ENCODE data around the gene CACNA2D3. TPM values are rescaled to one million over a fixed set of nuclear protein-coding genes. Genes with fewer than 3 reads are reported as not detected.

Gene CACNA2D3
- total and polyA plus RNA-seq, 2 experiments from 2014 or later: 0.30 to 0.43 TPM

GRCh38 chr3:54985856-54986255, 863.5 kb downstream of the CACNA2D3 start:
- WGBS, 2 experiments (ENCODE audit: low coverage in 1 of 2, low lambda C conversion rate in 2 of 2, missing lambda C conversion rate in 2 of 2): 90 to 99% methylated on average over 4 of the region's 4 CpGs
- no peak overlapping the region for H3K9ac ChIP-seq
- no peak overlapping the region for H2AFZ ChIP-seq
- H3K9me2 ChIP-seq (ENCODE audit: insufficient read depth): no peaks in the 10 kb centered on the region
- no peaks in the 10 kb centered on the region for H3K27me3 ChIP-seq (replicated peaks; ENCODE audit: insufficient read depth)
- peaks cover 17% of the 10 kb centered on the region for H3K4me1 ChIP-seq (ENCODE audit: insufficient read depth)
- no peak overlapping the region for H3K4me2 ChIP-seq (ENCODE audit: unreplicated experiment)
- H3K79me2 ChIP-seq (ENCODE audit: insufficient read depth): no peaks in the 10 kb centered on the region
- H3K27ac ChIP-seq: no peak overlapping the region
- in situ Hi-C loops (cut with MboI): no loop called here
- H4K20me1 ChIP-seq (ENCODE audit: insufficient read depth): no peaks in the 10 kb centered on the region
- no peaks in the 10 kb centered on the region for H3K9me3 ChIP-seq (ENCODE audit: low read depth)
- no peaks in the 10 kb centered on the region for H3K36me3 ChIP-seq (ENCODE audit: low read depth)
- H3F3A ChIP-seq (ENCODE audit: insufficient read depth): peaks cover 24% of the 10 kb centered on the region
- TF ChIP-seq EZH2phosphoT487 (IDR thresholded peaks at IDR 0.05; ENCODE audit: insufficient read depth, low read depth) (no peak), EZH2 (IDR thresholded peaks at IDR 0.05; ENCODE audit: insufficient read depth, poor library complexity, severe bottlenecking) (no peak)
- no peak for DNase-seq
- no peak overlapping the region for H3K4me3 ChIP-seq

- Histone ChIP-seq H2AFZ (no peak overlapping the region), H3K4me1 (ENCODE audit: insufficient read depth) (peaks cover 17% of the 10 kb centered on the region), H3K27me3 (replicated peaks; ENCODE audit: insufficient read depth) (no peaks in the 10 kb centered on the region), H3K27ac (no peak overlapping the region), H3K4me2 (ENCODE audit: unreplicated experiment) (no peak overlapping the region), H3K9me2 (ENCODE audit: insufficient read depth) (no peaks in the 10 kb centered on the region), H3K9ac (no peak overlapping the region), H3K4me3 (no peak overlapping the region), H3F3A (ENCODE audit: insufficient read depth) (peaks cover 24% of the 10 kb centered on the region), H4K20me1 (ENCODE audit: insufficient read depth) (no peaks in the 10 kb centered on the region), H3K79me2 (ENCODE audit: insufficient read depth) (no peaks in the 10 kb centered on the region), H3K9me3 (ENCODE audit: low read depth) (no peaks in the 10 kb centered on the region), H3K36me3 (ENCODE audit: low read depth) (no peaks in the 10 kb centered on the region)
- 81 to 93% methylated on average over 4 of the region's 4 CpGs for WGBS, 2 experiments (ENCODE audit: low coverage in 1 of 2, low lambda C conversion rate in 2 of 2, missing lambda C conversion rate in 2 of 2)
- no peak for DNase-seq
- TF ChIP-seq EZH2phosphoT487 (IDR thresholded peaks at IDR 0.05; ENCODE audit: insufficient read depth, low read depth): no peak
- no peak for TF ChIP-seq EZH2 (IDR thresholded peaks at IDR 0.05; ENCODE audit: insufficient read depth, poor library complexity, severe bottlenecking)
- in situ Hi-C loops (cut with MboI): no loop called here
Measured at GRCh38 chr3:54986294-54986693, 863.9 kb downstream of the CACNA2D3 start.

GRCh38 chr3:54987719-54988118, 865.4 kb downstream of the CACNA2D3 start:
- Histone ChIP-seq H3K27me3 (replicated peaks; ENCODE audit: insufficient read depth) (no peaks in the 10 kb centered on the region), H2AFZ (no peak overlapping the region), H3K9ac (no peak overlapping the region), H3K36me3 (ENCODE audit: low read depth) (no peaks in the 10 kb centered on the region), H3K4me2 (ENCODE audit: unreplicated experiment) (no peak overlapping the region), H4K20me1 (ENCODE audit: insufficient read depth) (no peaks in the 10 kb centered on the region), H3K9me3 (ENCODE audit: low read depth) (no peaks in the 10 kb centered on the region), H3K4me3 (no peak overlapping the region), H3K4me1 (ENCODE audit: insufficient read depth) (peaks cover 17% of the 10 kb centered on the region), H3K27ac (no peak overlapping the region), H3K9me2 (ENCODE audit: insufficient read depth) (no peaks in the 10 kb centered on the region), H3F3A (ENCODE audit: insufficient read depth) (peaks cover 24% of the 10 kb centered on the region), H3K79me2 (ENCODE audit: insufficient read depth) (no peaks in the 10 kb centered on the region)
- TF ChIP-seq EZH2phosphoT487 (IDR thresholded peaks at IDR 0.05; ENCODE audit: insufficient read depth, low read depth) (no peak), EZH2 (IDR thresholded peaks at IDR 0.05; ENCODE audit: insufficient read depth, poor library complexity, severe bottlenecking) (no peak)
- in situ Hi-C loops (cut with MboI): no loop called here
- 97% methylated on average over 4 of the region's 4 CpGs for WGBS, 2 experiments (ENCODE audit: low coverage in 1 of 2, low lambda C conversion rate in 2 of 2, missing lambda C conversion rate in 2 of 2)
- no peak for DNase-seq

GRCh38 chr3:54988302-54988837, 866.0 kb downstream of the CACNA2D3 start:
- 44 to 54% methylated on average over 4 of the region's 4 CpGs for WGBS, 2 experiments (ENCODE audit: low coverage in 1 of 2, low lambda C conversion rate in 2 of 2, missing lambda C conversion rate in 2 of 2)
- DNase-seq: no peak
- Histone ChIP-seq H3K4me3 (no peak overlapping the region), H3K4me1 (ENCODE audit: insufficient read depth) (peaks cover 17% of the 10 kb centered on the region), H4K20me1 (ENCODE audit: insufficient read depth) (no peaks in the 10 kb centered on the region), H3K27me3 (replicated peaks; ENCODE audit: insufficient read depth) (no peaks in the 10 kb centered on the region), H3K9me3 (ENCODE audit: low read depth) (no peaks in the 10 kb centered on the region), H3K4me2 (ENCODE audit: unreplicated experiment) (peak overlapping the region; percentile 55), H3F3A (ENCODE audit: insufficient read depth) (peaks cover 24% of the 10 kb centered on the region), H3K36me3 (ENCODE audit: low read depth) (no peaks in the 10 kb centered on the region), H3K27ac (peak overlapping the region; percentile 49), H3K9ac (no peak overlapping the region), H2AFZ (no peak overlapping the region), H3K9me2 (ENCODE audit: insufficient read depth) (no peaks in the 10 kb centered on the region), H3K79me2 (ENCODE audit: insufficient read depth) (no peaks in the 10 kb centered on the region)
- in situ Hi-C loops (cut with MboI): no loop called here
- no peak for TF ChIP-seq EZH2 (IDR thresholded peaks at IDR 0.05; ENCODE audit: insufficient read depth, poor library complexity, severe bottlenecking)
- TF ChIP-seq EZH2phosphoT487 (IDR thresholded peaks at IDR 0.05; ENCODE audit: insufficient read depth, low read depth): no peak
